Keratinocyte (primary cell): Measurements from ENCODE around the gene ST3GAL5. TPM values are rescaled to one million over a fixed set of nuclear protein-coding genes. Genes with fewer than 3 reads are reported as not detected.

ENCODE experiments used
- DNase-seq: peaks from one replicate; pipeline ENCODE4 v3.0.0-alpha.2; 2011; ENCODE audit warnings: low read depth, missing footprints, low spot score
- FAIRE-seq: peaks from 2 replicates; lab custom pipeline; 2011; peaks lifted over from hg19 to GRCh38; lab: Jason Lieb, UNC
- H2AFZ ChIP-seq: 2 replicates; pipeline ENCODE4 v1.6.0; 2012; ENCODE audit warnings: low read length, control low read depth, inconsistent platforms; ENCODE audit not compliant: control insufficient read depth
- H3K27ac ChIP-seq: 2 replicates; pipeline ENCODE4 v1.5.1; 2011; ENCODE audit warnings: low read length; ENCODE audit not compliant: control insufficient read depth, insufficient read depth
- H3K27me3 ChIP-seq: 3 replicates; pipeline ENCODE4 v1.6.0; 2011; ENCODE audit warnings: low read length; ENCODE audit not compliant: control insufficient read depth, insufficient read depth; ENCODE audit errors: extremely low read depth
- H3K36me3 ChIP-seq, 2 experiments: 2 replicates in 1 of 2; 3 replicates in 1 of 2; pipeline ENCODE4 v1.5.1; 2011; ENCODE audit warnings: low read length in 2 of 2, mild to moderate bottlenecking in 1 of 2; ENCODE audit not compliant: control insufficient read depth in 2 of 2, insufficient read depth in 2 of 2; ENCODE audit errors: extremely low read depth in 1 of 2
- H3K4me1 ChIP-seq: 3 replicates; pipeline ENCODE4 v1.5.1; 2011; ENCODE audit warnings: low read length; ENCODE audit not compliant: control insufficient read depth, insufficient read depth; ENCODE audit errors: extremely low read depth
- H3K4me2 ChIP-seq: 3 replicates; pipeline ENCODE4 v1.6.0; 2011; ENCODE audit warnings: low read depth, low read length; ENCODE audit not compliant: control insufficient read depth, insufficient read depth; ENCODE audit errors: extremely low read depth
- H3K4me3 ChIP-seq, 3 experiments: fragments of 200-600 bp in 1 of 3; sonication (generic) in 1 of 3; 2 replicates in 2 of 3; 3 replicates in 1 of 3; pipeline ENCODE4 v1.5.1; 2011 to 2016; ENCODE audit warnings: low read length in 3 of 3, mild to moderate bottlenecking in 3 of 3, control low read depth in 2 of 3, inconsistent platforms in 1 of 3, low read depth in 1 of 3, mixed read lengths in 1 of 3, mixed run types in 1 of 3, moderate library complexity in 1 of 3; ENCODE audit not compliant: control insufficient read depth in 2 of 3, insufficient read depth in 2 of 3; ENCODE audit errors: extremely low read depth in 1 of 3
- H3K79me2 ChIP-seq: 2 replicates; pipeline ENCODE4 v1.6.0; 2012; ENCODE audit warnings: low read length; ENCODE audit not compliant: control insufficient read depth, insufficient read depth
- H3K9ac ChIP-seq: 3 replicates; pipeline ENCODE4 v1.6.0; 2011; ENCODE audit warnings: low read length; ENCODE audit not compliant: control insufficient read depth, insufficient read depth; ENCODE audit errors: extremely low read depth
- H3K9me1 ChIP-seq: 3 replicates; pipeline ENCODE4 v1.6.0; 2011; ENCODE audit warnings: low read length; ENCODE audit not compliant: control insufficient read depth, insufficient read depth; ENCODE audit errors: extremely low read depth
- H3K9me3 ChIP-seq: 2 replicates; pipeline ENCODE4 v1.5.1; 2012; ENCODE audit warnings: low read depth, low read length; ENCODE audit not compliant: control insufficient read depth
- H4K20me1 ChIP-seq: 3 replicates; pipeline ENCODE4 v1.6.0; 2011; ENCODE audit warnings: low read length; ENCODE audit not compliant: control insufficient read depth, insufficient read depth; ENCODE audit errors: extremely low read depth
- CTCF ChIP-seq, 3 experiments: IDR thresholded peaks in 1 of 3; conservative IDR thresholded peaks in 1 of 3; optimal IDR thresholded peaks in 1 of 3; 2 replicates in 2 of 3; 3 replicates in 1 of 3; pipeline versions ENCODE3 to v1.5.1; 2011; ENCODE audit warnings: low read length in 3 of 3, mild to moderate bottlenecking in 3 of 3, moderate library complexity in 2 of 3, control low read depth in 1 of 3, inconsistent platforms in 1 of 3; ENCODE audit not compliant: insufficient read depth in 2 of 3; ENCODE audit errors: extremely low read depth in 1 of 3
- EZH2 ChIP-seq: IDR thresholded peaks from one replicate; pipeline ENCODE4 v1.6.1; 2012; ENCODE audit warnings: inconsistent platforms, mild to moderate bottlenecking, low read length, moderate library complexity
- dilution Hi-C: fragments of 300-500 bp; cut with MboI; formaldehyde crosslinking; loops from one replicate; pipeline ENCODE4 v1.7.0; 2020; ENCODE audit warnings: low sequenced_read_pairs; ENCODE audit not compliant: extremely low pct_ligation_motif_present
- polyA plus RNA-seq, 5 experiments: library from polyadenylated mRNA; depleted of rRNA in 3 of 5; stranded (reverse) in 3 of 5; stranded (forward) in 1 of 5; unstranded in 1 of 5; fragments of >200 nt; gene quantifications; 1 replicate in 1 of 5; 2 replicates in 3 of 5; 3 replicates in 1 of 5; pipeline versions ENCODE4 v1.2.1 to v1.2.3, GENCODE V29; 2011 to 2012; ENCODE audit warnings: missing spikeins in 2 of 5, low read depth in 1 of 5, low replicate concordance in 1 of 5

ST3GAL5 gene
- polyA plus RNA-seq, 1 donor (not counting 4 experiments of a cell fraction or from before 2014, with no cell fraction given) = 43.5 TPM

GRCh38 chr2:85814802-85815550, 73.8 kb downstream of the ST3GAL5 start:
- H3K9ac ChIP-seq = no peak overlapping the region
- H3K79me2 ChIP-seq = no peaks in the 10 kb centered on the region
- no peaks in the 10 kb centered on the region for H3K9me1 ChIP-seq
- TF ChIP-seq CTCF (optimal IDR thresholded peaks at IDR 0.05 in 1 of 3, IDR thresholded peaks at IDR 0.05 in 1 of 3, conservative IDR thresholded peaks at IDR 0.05 in 1 of 3; ENCODE audit: extremely low read depth in 1 of 3, insufficient read depth in 2 of 3, low read length in 3 of 3) = no peak
- no peak for TF ChIP-seq EZH2
- H3K4me2 ChIP-seq = no peak overlapping the region
- DNase-seq = no peak
- no peak for FAIRE-seq
- no peaks in the 10 kb centered on the region for H3K9me3 ChIP-seq
- no peak overlapping the region for H2AFZ ChIP-seq
- H3K4me3 ChIP-seq = no peak overlapping the region
- H4K20me1 ChIP-seq = no peaks in the 10 kb centered on the region
- no peaks in the 10 kb centered on the region for H3K36me3 ChIP-seq
- H3K4me1 ChIP-seq = no peaks in the 10 kb centered on the region
- H3K27ac ChIP-seq = no peak overlapping the region
- dilution Hi-C loops = loop anchor here (25.0 kb wide), 1 partner anchor 103 kb away; no protein-coding TSS in a partner anchor
- H3K27me3 ChIP-seq = peaks cover 17% of the 10 kb centered on the region

GRCh38 chr2:85813982-85814801, 74.6 kb downstream of the ST3GAL5 start:
- dilution Hi-C loops = loop anchor here (25.0 kb wide), 1 partner anchor 102 kb away; no protein-coding TSS in a partner anchor
- Histone ChIP-seq H3K4me3 (no peak overlapping the region), H3K9ac (no peak overlapping the region), H3K4me1 (no peaks in the 10 kb centered on the region), H3K27me3 (peaks cover 17% of the 10 kb centered on the region), H3K9me1 (no peaks in the 10 kb centered on the region), H3K36me3 (no peaks in the 10 kb centered on the region), H4K20me1 (no peaks in the 10 kb centered on the region), H2AFZ (no peak overlapping the region), H3K4me2 (no peak overlapping the region), H3K9me3 (no peaks in the 10 kb centered on the region), H3K79me2 (no peaks in the 10 kb centered on the region), H3K27ac (no peak overlapping the region)
- FAIRE-seq = peak; percentile 75
- DNase-seq = peak; percentile 52
- TF ChIP-seq CTCF (optimal IDR thresholded peaks at IDR 0.05 in 1 of 3, IDR thresholded peaks at IDR 0.05 in 1 of 3, conservative IDR thresholded peaks at IDR 0.05 in 1 of 3; ENCODE audit: extremely low read depth in 1 of 3, insufficient read depth in 2 of 3, low read length in 3 of 3) (peak; percentile 96 to 100 (median 96)), EZH2 (no peak)
